ENCODE results near the gene PHOSPHO2. TPM values are rescaled to one million over a fixed set of nuclear protein-coding genes. Genes with fewer than 3 reads are reported as not detected.
A peak's percentile ranks its signal among the peaks of the same experiment; 100 is the strongest.

Gene PHOSPHO2
- total and polyA plus RNA-seq, 9 of the 15 experiments (the other 6 are each of a cell fraction or from before 2014, with no cell fraction given) = 7.8 to 19.1 (median 11.7) TPM

DNA sequence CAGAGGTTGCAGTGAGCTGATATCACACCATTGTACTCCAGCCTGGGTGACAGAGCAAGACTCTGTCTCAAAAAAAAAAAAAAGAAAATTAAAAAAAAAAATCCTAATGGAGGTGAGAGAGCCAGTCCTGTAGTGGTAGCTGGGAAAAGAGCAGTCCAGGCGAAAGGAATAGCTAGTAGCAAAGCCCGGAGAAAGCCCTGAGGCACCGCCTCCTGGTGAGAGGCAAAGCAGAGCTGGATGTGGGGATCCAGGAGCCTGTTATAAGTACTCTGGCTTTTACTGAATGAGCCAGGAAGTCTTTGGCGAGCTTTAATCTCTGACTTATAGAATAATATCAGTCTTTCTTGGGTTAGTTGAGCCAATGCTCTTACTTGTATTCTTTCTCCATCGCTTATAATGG lies 32.8 kb downstream of the PHOSPHO2 start:
- DNase-seq (ENCODE audit: extremely low read depth in 1 of 4, low spot score in 3 of 4) (no peak), FAIRE-seq (no peak), ATAC-seq (peak; percentile 44)
- Histone ChIP-seq H3K4me1 (replicated peaks in 1 of 2; ENCODE audit: control insufficient read depth in 2 of 2, insufficient read depth in 2 of 2, low read length in 2 of 2) (peaks cover 0 to 4% of the 10 kb centered on the region in 2 experiments; a peak in 2 of 5 replicates), H3K9me1 (ENCODE audit: control insufficient read depth, insufficient read depth, low read length) (no peaks in the 10 kb centered on the region), H3K36me3 (ENCODE audit: control insufficient read depth, insufficient read depth, low read length) (no peaks in the 10 kb centered on the region), H3K4me3 (no peak overlapping the region), H3K4me2 (ENCODE audit: insufficient read depth, low read length) (no peak overlapping the region), H3K27ac (ENCODE audit: extremely low read depth, low read depth, low read length) (no peak overlapping the region), H3K79me2 (ENCODE audit: control insufficient read depth, insufficient read depth, low read length) (no peaks in the 10 kb centered on the region), H2AFZ (ENCODE audit: low read depth, low read length) (no peak overlapping the region), H3K27me3 (ENCODE audit: control insufficient read depth in 2 of 2, insufficient read depth in 2 of 2, low read length in 2 of 2) (no peaks in the 10 kb centered on the region), H3K9ac (ENCODE audit: insufficient read depth in 1 of 2, low read depth in 2 of 2, low read length in 2 of 2) (no peak overlapping the region), H3K9me3 (replicated peaks; ENCODE audit: control insufficient read depth, insufficient read depth, low read depth, low read length) (no peaks in the 10 kb centered on the region), H4K20me1 (replicated peaks; ENCODE audit: control insufficient read depth, insufficient read depth, low read length) (no peaks in the 10 kb centered on the region)
- BruUV-seq (replicated peaks) = no TSS peak
- WGBS (ENCODE audit: insufficient coverage, low coverage, missing lambda C conversion rate) = 69% methylated on average over 5 of the region's 5 CpGs
- CTCF ChIA-PET (ENCODE audit: low intra/inter-chr PET ratio) = no interaction called here
- intact Hi-C loops (cut with micrococcal nuclease) (no loop called here), in situ Hi-C loops (cut with MboI) (no loop called here)
- POLR2A ChIA-PET = interaction anchor here (1.0 to 2.9 kb wide), 5 partner anchors 11 to 31 kb away, joined by 3 to 18 read pairs (median 5); no protein-coding TSS in a partner anchor
- no peak for TF ChIP-seq ZZZ3 (IDR thresholded peaks at IDR 0.05)
- no peak for TF ChIP-seq NCOR1 (IDR thresholded peaks at IDR 0.05)
- TF ChIP-seq, protein P1, sequence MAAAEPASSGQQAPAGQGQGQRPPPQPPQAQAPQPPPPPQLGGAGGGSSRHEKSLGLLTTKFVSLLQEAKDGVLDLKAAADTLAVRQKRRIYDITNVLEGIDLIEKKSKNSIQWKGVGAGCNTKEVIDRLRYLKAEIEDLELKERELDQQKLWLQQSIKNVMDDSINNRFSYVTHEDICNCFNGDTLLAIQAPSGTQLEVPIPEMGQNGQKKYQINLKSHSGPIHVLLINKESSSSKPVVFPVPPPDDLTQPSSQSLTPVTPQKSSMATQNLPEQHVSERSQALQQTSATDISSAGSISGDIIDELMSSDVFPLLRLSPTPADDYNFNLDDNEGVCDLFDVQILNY (CRISPR knock-in tag; IDR thresholded peaks at IDR 0.05) = no peak
- TF ChIP-seq PHF21A (IDR thresholded peaks at IDR 0.05; ENCODE audit: borderline replicate concordance, low read depth) = no peak
- no peak for TF ChIP-seq NCOA1 (IDR thresholded peaks at IDR 0.05; ENCODE audit: low read depth)
- TF ChIP-seq ARNT (IDR thresholded peaks at IDR 0.05) = no peak
- TF ChIP-seq TEAD1 (CRISPR knock-in tag; IDR thresholded peaks at IDR 0.05) = no peak
- TF ChIP-seq, protein P2, sequence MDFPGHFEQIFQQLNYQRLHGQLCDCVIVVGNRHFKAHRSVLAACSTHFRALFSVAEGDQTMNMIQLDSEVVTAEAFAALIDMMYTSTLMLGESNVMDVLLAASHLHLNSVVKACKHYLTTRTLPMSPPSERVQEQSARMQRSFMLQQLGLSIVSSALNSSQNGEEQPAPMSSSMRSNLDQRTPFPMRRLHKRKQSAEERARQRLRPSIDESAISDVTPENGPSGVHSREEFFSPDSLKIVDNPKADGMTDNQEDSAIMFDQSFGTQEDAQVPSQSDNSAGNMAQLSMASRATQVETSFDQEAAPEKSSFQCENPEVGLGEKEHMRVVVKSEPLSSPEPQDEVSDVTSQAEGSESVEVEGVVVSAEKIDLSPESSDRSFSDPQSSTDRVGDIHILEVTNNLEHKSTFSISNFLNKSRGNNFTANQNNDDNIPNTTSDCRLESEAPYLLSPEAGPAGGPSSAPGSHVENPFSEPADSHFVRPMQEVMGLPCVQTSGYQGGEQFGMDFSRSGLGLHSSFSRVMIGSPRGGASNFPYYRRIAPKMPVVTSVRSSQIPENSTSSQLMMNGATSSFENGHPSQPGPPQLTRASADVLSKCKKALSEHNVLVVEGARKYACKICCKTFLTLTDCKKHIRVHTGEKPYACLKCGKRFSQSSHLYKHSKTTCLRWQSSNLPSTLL (IDR thresholded peaks at IDR 0.05) = no peak
- TF ChIP-seq NBN (IDR thresholded peaks at IDR 0.05; ENCODE audit: low read depth) = no peak
- TF ChIP-seq TCF7L2 (IDR thresholded peaks at IDR 0.05; ENCODE audit: low read depth, low read length) = no peak
- TF ChIP-seq TBL1XR1 (IDR thresholded peaks at IDR 0.05; ENCODE audit: low read length in 2 of 2) = no peak
- no peak for TF ChIP-seq PHF20 (IDR thresholded peaks at IDR 0.05; ENCODE audit: partially characterized antibody)
- no peak for TF ChIP-seq ZNF668 (CRISPR knock-in tag; IDR thresholded peaks at IDR 0.05)
- no peak for TF ChIP-seq ETV5 (CRISPR knock-in tag; IDR thresholded peaks at IDR 0.05; ENCODE audit: low read depth)
- no peak for TF ChIP-seq IRF2 (CRISPR knock-in tag; IDR thresholded peaks at IDR 0.05)
- TF ChIP-seq DPF2 (IDR thresholded peaks at IDR 0.05) = no peak
- no peak for TF ChIP-seq RBM39 (optimal IDR thresholded peaks at IDR 0.05; ENCODE audit: low read depth, low read length)
- TF ChIP-seq SRSF9 (IDR thresholded peaks at IDR 0.05; ENCODE audit: borderline replicate concordance, low read depth, low read length) = no peak
- no peak for TF ChIP-seq YY1 (IDR thresholded peaks at IDR 0.05; ENCODE audit: borderline replicate concordance in 1 of 3, control insufficient read depth in 1 of 3, extremely low read depth in 1 of 3, insufficient read depth in 3 of 3, insufficient read length in 1 of 3, insufficient replicate concordance in 2 of 3, low read depth in 1 of 3, low read length in 2 of 3)
